PC-3 (cell line): Measurements from ENCODE around the gene ZFYVE28.

Experiments used
- CTCF ChIP-seq: fragments of 300-600 bp; sonication (generic); conservative IDR thresholded peaks from 2 replicates; pipeline ENCODE4 v1.5.1; 2017; ENCODE audit warnings: antibody characterized with exemption, low read depth, mild to moderate bottlenecking, low read length
- EZH2 ChIP-seq: fragments of 300-600 bp; sonication (generic); IDR thresholded peaks from one replicate; pipeline ENCODE4 v1.6.1; 2017; ENCODE audit warnings: antibody characterized with exemption, mild to moderate bottlenecking, low read length; ENCODE audit not compliant: unreplicated experiment

- TF ChIP-seq CTCF (no peak), EZH2 (no peak)
Observed at GRCh38 chr4:2304877-2305561, 113.4 kb downstream of the ZFYVE28 start.
